H9 (cell line): ENCODE results near the gene STT3A. TPM values are rescaled to one million over a fixed set of nuclear protein-coding genes. Genes with fewer than 3 reads are reported as not detected.

Source experiments
- DNase-seq: peaks from one replicate; pipeline ENCODE4 v3.0.0-alpha.2; 2017
- H2AFZ ChIP-seq: one replicate; pipeline ENCODE4 v1.6.1; 2013; ENCODE audit warnings: mild to moderate bottlenecking, low read length, control low read depth, moderate library complexity
- H2AK5ac ChIP-seq: 2 replicates; pipeline ENCODE4 v1.6.1; 2013; ENCODE audit warnings: low read length, control low read depth, mixed read lengths; ENCODE audit not compliant: insufficient read length
- H2BK120ac ChIP-seq: one replicate; pipeline ENCODE4 v1.6.1; 2013; ENCODE audit warnings: low read depth, mild to moderate bottlenecking, low read length, control low read depth, inconsistent platforms; ENCODE audit not compliant: poor library complexity, severe bottlenecking
- H2BK12ac ChIP-seq: 2 replicates; pipeline ENCODE4 v1.6.1; 2013; ENCODE audit warnings: low read length, control low read depth, mixed read lengths, low read depth; ENCODE audit not compliant: insufficient read length
- H2BK15ac ChIP-seq: 2 replicates; pipeline ENCODE4 v1.6.1; 2013; ENCODE audit warnings: low read depth, low read length, control low read depth
- H2BK20ac ChIP-seq: one replicate; pipeline ENCODE4 v1.6.1; 2013; ENCODE audit warnings: low read depth, mild to moderate bottlenecking, low read length, control low read depth, inconsistent platforms; ENCODE audit not compliant: poor library complexity, severe bottlenecking
- H2BK5ac ChIP-seq: 2 replicates; pipeline ENCODE4 v1.6.1; 2013; ENCODE audit warnings: low read length, control low read depth, mixed read lengths; ENCODE audit not compliant: insufficient read length
- H3K14ac ChIP-seq: 2 replicates; pipeline ENCODE4 v1.6.1; 2013; ENCODE audit warnings: low read length, control low read depth; ENCODE audit not compliant: insufficient read depth
- H3K18ac ChIP-seq: 2 replicates; pipeline ENCODE4 v1.6.1; 2013; ENCODE audit warnings: low read depth, mild to moderate bottlenecking, mixed read lengths, low read length, control low read depth; ENCODE audit not compliant: insufficient read length
- H3K23ac ChIP-seq: 2 replicates; pipeline ENCODE4 v1.6.1; 2013; ENCODE audit warnings: low read length, control low read depth, mixed read lengths, low read depth; ENCODE audit not compliant: insufficient read length
- H3K23me2 ChIP-seq: 2 replicates; pipeline ENCODE4 v1.6.1; 2013; ENCODE audit warnings: low read depth, mild to moderate bottlenecking, mixed read lengths, low read length, control low read depth; ENCODE audit not compliant: insufficient read length, poor library complexity, severe bottlenecking
- H3K27ac ChIP-seq: 2 replicates; pipeline ENCODE4 v1.5.1; 2013; ENCODE audit warnings: low read length, control low read depth, mixed read lengths, low read depth; ENCODE audit not compliant: insufficient read length
- H3K27me3 ChIP-seq: 2 replicates; pipeline ENCODE4 v1.6.1; 2013; ENCODE audit warnings: low read length, control low read depth, inconsistent platforms; ENCODE audit not compliant: insufficient read depth
- H3K4ac ChIP-seq: 2 replicates; pipeline ENCODE4 v1.6.1; 2013; ENCODE audit warnings: low read depth, mild to moderate bottlenecking, control low read depth, inconsistent platforms, low read length, moderate library complexity
- H3K4me1 ChIP-seq: 2 replicates; pipeline ENCODE4 v1.6.1; 2013; ENCODE audit warnings: low read length, control low read depth, inconsistent platforms; ENCODE audit not compliant: insufficient read depth
- H3K4me2 ChIP-seq: 2 replicates; pipeline ENCODE4 v1.6.1; 2013; ENCODE audit warnings: low read length, control low read depth, mixed read lengths; ENCODE audit not compliant: insufficient read length, insufficient read depth
- H3K56ac ChIP-seq: 2 replicates; pipeline ENCODE4 v1.6.1; 2013; ENCODE audit warnings: low read depth, mild to moderate bottlenecking, mixed read lengths, low read length, control low read depth; ENCODE audit not compliant: insufficient read length
- H3K79me1 ChIP-seq: 2 replicates; pipeline ENCODE4 v1.6.1; 2013; ENCODE audit warnings: low read depth, mild to moderate bottlenecking, moderate library complexity, low read length, control low read depth, inconsistent platforms; ENCODE audit not compliant: insufficient read depth, poor library complexity, severe bottlenecking
- H3K79me2 ChIP-seq: 2 replicates; pipeline ENCODE4 v1.6.1; 2013; ENCODE audit warnings: low read length, control low read depth, inconsistent platforms; ENCODE audit not compliant: insufficient read depth
- H3K9ac ChIP-seq: 2 replicates; pipeline ENCODE4 v1.6.1; 2013; ENCODE audit warnings: low read length, control low read depth, mixed read lengths; ENCODE audit not compliant: insufficient read length; ENCODE audit errors: extremely low read depth
- H3K9me3 ChIP-seq: one replicate; pipeline ENCODE4 v1.6.1; 2013; ENCODE audit warnings: low read depth, low read length, inconsistent platforms; ENCODE audit not compliant: control insufficient read depth
- H3T11ph ChIP-seq: one replicate; pipeline ENCODE4 v1.6.1; 2013; ENCODE audit warnings: mild to moderate bottlenecking, low read length, control low read depth, inconsistent platforms
- H4K20me1 ChIP-seq: one replicate; pipeline ENCODE4 v1.6.1; 2013; ENCODE audit not compliant: control insufficient read depth, insufficient read length, insufficient read depth
- H4K5ac ChIP-seq: 2 replicates; pipeline ENCODE4 v1.6.1; 2013; ENCODE audit warnings: low read depth, mild to moderate bottlenecking, mixed read lengths, low read length, control low read depth; ENCODE audit not compliant: insufficient read length
- H4K8ac ChIP-seq: replicated peaks from 2 replicates; pipeline ENCODE4 v1.6.1; 2013; ENCODE audit warnings: low read length, control low read depth, mixed read lengths, low read depth; ENCODE audit not compliant: insufficient read length
- H4K91ac ChIP-seq: 2 replicates; pipeline ENCODE4 v1.6.1; 2013; ENCODE audit warnings: low read depth, mild to moderate bottlenecking, moderate library complexity, mixed read lengths, low read length, control low read depth; ENCODE audit not compliant: insufficient read length
- H3K27ac Mint-ChIP-seq, 3 experiments: 2 replicates in 2 of 3; 3 replicates in 1 of 3; pipeline ENCODE4 v1.8.0; 2020 to 2021; ENCODE audit warnings: mixed read lengths in 3 of 3, mild to moderate bottlenecking in 1 of 3, moderate library complexity in 1 of 3
- H3K27me3 Mint-ChIP-seq: 2 replicates; pipeline ENCODE4 v1.8.0; 2021; ENCODE audit warnings: low read depth, mild to moderate bottlenecking, moderate library complexity, mixed read lengths
- H3K36me3 Mint-ChIP-seq, 3 experiments: 2 replicates in 2 of 3; 3 replicates in 1 of 3; pipeline ENCODE4 v1.8.0; 2020 to 2021; ENCODE audit warnings: low read depth in 3 of 3, mixed read lengths in 3 of 3; ENCODE audit not compliant: insufficient read depth in 1 of 3
- H3K4me1 Mint-ChIP-seq, 2 experiments: 2 replicates each; pipeline ENCODE4 v1.8.0; 2020; ENCODE audit warnings: mixed read lengths in 2 of 2
- H3K4me3 Mint-ChIP-seq, 2 experiments: 2 replicates in 1 of 2; 3 replicates in 1 of 2; pipeline ENCODE4 v1.8.0; 2020 to 2021; ENCODE audit warnings: mild to moderate bottlenecking in 2 of 2, mixed read lengths in 2 of 2, moderate library complexity in 1 of 2
- H3K9me3 Mint-ChIP-seq, 2 experiments: 2 replicates in 1 of 2; 3 replicates in 1 of 2; pipeline ENCODE4 v1.8.0; 2020; ENCODE audit warnings: mild to moderate bottlenecking in 2 of 2, mixed read lengths in 2 of 2, moderate library complexity in 1 of 2
- CTCF ChIP-seq: fragments of 200-600 bp; sonication (generic); conservative IDR thresholded peaks from 3 replicates; pipeline ENCODE4 v1.8.0; 2021; ENCODE audit warnings: antibody characterized with exemption, mild to moderate bottlenecking
- WGBS: extraction: QIAGEN DNeasy Blood & Tissue Kit; methylation state at CpG from one replicate; pipeline ENCODE4 v1.1.7; 2013; ENCODE audit warnings: missing lambda C conversion rate, low lambda C conversion rate, mixed read lengths; ENCODE audit not compliant: insufficient read length; ENCODE audit errors: extremely low coverage; 5-methylcytosine and 5-hydroxymethylcytosine counted together
- total RNA-seq: library from RNA; stranded (reverse); gene quantifications from 2 replicates; pipeline ENCODE4 v1.2.1, GENCODE V29; 2021

Gene STT3A
- total RNA-seq, 1 experiment from 2014 or later = 128 TPM

GRCh38 chr11:125578783-125579182, 13.9 kb upstream of the STT3A start:
- no peak overlapping the region for H3K23ac ChIP-seq
- DNase-seq = no peak
- H2BK20ac ChIP-seq = no peak overlapping the region
- H2BK5ac ChIP-seq = no peak overlapping the region
- no peaks in the 10 kb centered on the region for H3K79me1 ChIP-seq
- H4K5ac ChIP-seq = no peak overlapping the region
- no peak overlapping the region for H2AFZ ChIP-seq
- no peak overlapping the region for H2BK12ac ChIP-seq
- Mint-ChIP-seq H3K9me3 (no peaks in the 10 kb centered on the region), H3K27me3 (no peaks in the 10 kb centered on the region), H3K4me3 (no peak overlapping the region), H3K27ac (no peak overlapping the region), H3K36me3 (peaks cover 41 to 83% (median 82%) of the 10 kb centered on the region in 3 experiments; a peak in 6 of 7 replicates), H3K4me1 (no peaks in the 10 kb centered on the region)
- H3T11ph ChIP-seq = no peak overlapping the region
- no peak overlapping the region for H4K91ac ChIP-seq
- no peak overlapping the region for H2BK120ac ChIP-seq
- H3K4ac ChIP-seq = no peak overlapping the region
- H3K4me2 ChIP-seq = no peak overlapping the region
- no peak overlapping the region for H3K9ac ChIP-seq
- H3K79me2 ChIP-seq = no peaks in the 10 kb centered on the region
- no peak overlapping the region for H2BK15ac ChIP-seq
- no peaks in the 10 kb centered on the region for H3K4me1 ChIP-seq
- H4K8ac ChIP-seq = no peak overlapping the region
- no peaks in the 10 kb centered on the region for H4K20me1 ChIP-seq
- H3K9me3 ChIP-seq = no peaks in the 10 kb centered on the region
- no peaks in the 10 kb centered on the region for H3K27me3 ChIP-seq
- no peak overlapping the region for H2AK5ac ChIP-seq
- H3K23me2 ChIP-seq = no peaks in the 10 kb centered on the region
- WGBS = no CpG with 5 or more reads among the region's 2 CpGs
- no peak overlapping the region for H3K56ac ChIP-seq
- H3K27ac ChIP-seq = no peak overlapping the region
- no peak overlapping the region for H3K18ac ChIP-seq
- no peak for TF ChIP-seq CTCF
- H3K14ac ChIP-seq = no peak overlapping the region
